Ovary (tissue), 3 donors: ENCODE results near the gene HTN1.
"Not testable (repeated sequence)": the region's sequence is repeated elsewhere in the genome, so short reads cannot be mapped to it uniquely, and the experiment has no call there.

Experiments
- POLR2A ChIP-seq: fragments of 450-650 bp; IDR thresholded peaks from one replicate; pipeline ENCODE4 v1.6.1; 2017; ENCODE audit warnings: antibody characterized with exemption, mild to moderate bottlenecking, moderate library complexity
- TF ChIP-seq, protein P1 (sequence below), 3 donors: fragments of 450-650 bp in 2 of 3; fragments of 200-600 bp in 1 of 3; IDR thresholded peaks; one replicate each; pipeline versions ENCODE4 v1.5.1 to v1.8.0; 2016 to 2022; ENCODE audit warnings: antibody characterized with exemption in 3 of 3, mild to moderate bottlenecking in 1 of 3
- donor health status: DM: no; HTN: no; CAD: no.

DNA sequence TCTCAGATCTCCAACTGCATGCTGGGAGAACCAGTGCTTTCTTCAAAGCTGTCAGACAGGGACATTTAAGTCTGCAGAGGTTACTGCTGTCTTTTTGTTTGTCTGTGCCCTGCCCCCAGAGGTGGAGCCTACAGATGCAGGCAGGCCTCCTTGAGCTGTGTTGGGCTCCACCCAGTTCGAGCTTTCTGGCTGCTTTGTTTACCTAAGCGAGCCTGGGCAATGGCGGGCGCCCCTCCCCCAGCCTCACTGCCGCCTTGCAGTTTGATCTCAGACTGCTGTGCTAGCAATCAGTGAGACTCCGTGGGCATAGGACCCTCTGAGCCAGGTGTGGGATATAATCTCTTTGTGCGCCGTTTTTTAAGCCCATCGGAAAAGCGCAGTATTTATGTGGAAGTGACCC lies 31.2 kb upstream of the HTN1 start:
- TF ChIP-seq POLR2A = not testable (repeated sequence)
- TF ChIP-seq, protein P1, sequence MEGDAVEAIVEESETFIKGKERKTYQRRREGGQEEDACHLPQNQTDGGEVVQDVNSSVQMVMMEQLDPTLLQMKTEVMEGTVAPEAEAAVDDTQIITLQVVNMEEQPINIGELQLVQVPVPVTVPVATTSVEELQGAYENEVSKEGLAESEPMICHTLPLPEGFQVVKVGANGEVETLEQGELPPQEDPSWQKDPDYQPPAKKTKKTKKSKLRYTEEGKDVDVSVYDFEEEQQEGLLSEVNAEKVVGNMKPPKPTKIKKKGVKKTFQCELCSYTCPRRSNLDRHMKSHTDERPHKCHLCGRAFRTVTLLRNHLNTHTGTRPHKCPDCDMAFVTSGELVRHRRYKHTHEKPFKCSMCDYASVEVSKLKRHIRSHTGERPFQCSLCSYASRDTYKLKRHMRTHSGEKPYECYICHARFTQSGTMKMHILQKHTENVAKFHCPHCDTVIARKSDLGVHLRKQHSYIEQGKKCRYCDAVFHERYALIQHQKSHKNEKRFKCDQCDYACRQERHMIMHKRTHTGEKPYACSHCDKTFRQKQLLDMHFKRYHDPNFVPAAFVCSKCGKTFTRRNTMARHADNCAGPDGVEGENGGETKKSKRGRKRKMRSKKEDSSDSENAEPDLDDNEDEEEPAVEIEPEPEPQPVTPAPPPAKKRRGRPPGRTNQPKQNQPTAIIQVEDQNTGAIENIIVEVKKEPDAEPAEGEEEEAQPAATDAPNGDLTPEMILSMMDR (IDR thresholded peaks at IDR 0.05) = not testable (repeated sequence)
